ENCODE results near the gene FAM47A. TPM values are rescaled to one million over a fixed set of nuclear protein-coding genes. Genes with fewer than 3 reads are reported as not detected.

The FAM47A gene
- total and polyA plus RNA-seq, 2 donors: not detected

DNA sequence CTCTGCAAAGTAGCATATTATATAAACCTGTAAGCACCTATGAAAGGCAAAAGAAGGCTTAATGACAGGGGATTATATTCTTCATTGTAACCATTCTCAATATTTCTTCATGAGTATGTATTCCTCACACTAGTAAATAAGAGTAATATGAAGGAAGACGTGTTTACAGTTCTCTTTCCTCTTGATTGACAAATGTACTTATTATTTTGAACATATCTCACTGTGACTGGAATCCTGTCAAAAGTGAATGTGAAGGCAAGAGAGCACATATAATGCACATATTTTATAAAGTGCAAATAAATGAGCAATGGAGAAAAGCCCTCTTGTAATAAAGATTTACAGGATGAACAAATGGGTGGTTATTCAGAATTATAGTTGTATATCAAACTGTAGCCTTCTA lies 19.7 kb downstream of the FAM47A start:
- Histone ChIP-seq H3K36me3 (ENCODE audit: control insufficient read depth in 2 of 2, insufficient read depth in 2 of 2, low read length in 1 of 2) (no peaks in the 10 kb centered on the region), H3K9me3 (ENCODE audit: control insufficient read depth in 2 of 2, insufficient read depth in 1 of 2, low read length in 1 of 2) (no peaks in the 10 kb centered on the region), H3K27me3 (ENCODE audit: control insufficient read depth in 2 of 2, insufficient read depth in 1 of 2, low read length in 1 of 2) (no peaks in the 10 kb centered on the region), H3K4me3 (ENCODE audit: low read length in 2 of 2) (no peak overlapping the region), H3K4me1 (ENCODE audit: control insufficient read depth in 2 of 2, insufficient read depth in 2 of 2, low read length in 2 of 2) (no peaks in the 10 kb centered on the region), H3K27ac (ENCODE audit: low read depth in 1 of 2, low read length in 1 of 2) (no peak overlapping the region)
- no peak for DNase-seq (ENCODE audit: low read depth in 6 of 9, low spot score in 9 of 9)
- 89% methylated on average over 1 of the region's 1 CpG for WGBS
